H1 (cell line): Measurements from ENCODE around the gene ZNF414. TPM values are rescaled to one million over a fixed set of nuclear protein-coding genes. Genes with fewer than 3 reads are reported as not detected.

Experiments used
- CHD7 ChIP-seq: fragments of 300-600 bp; sonication (generic); IDR thresholded peaks from 2 replicates; pipeline ENCODE4 v1.7.1; 2012; ENCODE audit warnings: low read length, moderate library complexity, mild to moderate bottlenecking, inconsistent platforms; ENCODE audit not compliant: insufficient replicate concordance
- polyA plus RNA-seq, 7 experiments: library from polyadenylated mRNA; depleted of rRNA in 3 of 7; stranded (reverse) in 5 of 7; unstranded in 2 of 7; fragments of >200 nt in 5 of 7; fragments of 200-250 nt in 2 of 7; gene quantifications; 1 replicate in 5 of 7; 2 replicates in 1 of 7; 4 replicates in 1 of 7; pipeline versions ENCODE4 v1.2.1 to v1.2.3, GENCODE V29; 2011 to 2013; ENCODE audit warnings: missing spikeins in 2 of 7, mixed read lengths in 2 of 7
- total RNA-seq: library from RNA; stranded (reverse); fragmentation: NEBNext Ultra II Directional; extraction: Animal tissue kit (Norgen Biotek cat#: 25700); gene quantifications from 2 replicates; pipeline ENCODE4 v1.2.1, GENCODE V29; 2021

The ZNF414 gene
- total and polyA plus RNA-seq, 2 of the 8 experiments (the other 6 are each of a cell fraction or from before 2014, with no cell fraction given) = 9.7 to 26.8 TPM

GRCh38 chr19:8484331-8484894, 29.6 kb downstream of the ZNF414 start (continued):
- TF ChIP-seq CHD7 = no peak
- TF ChIP-seq, all 59 proteins: peak for 0
